ENCODE measurements around the gene PTPRF.

DNA sequence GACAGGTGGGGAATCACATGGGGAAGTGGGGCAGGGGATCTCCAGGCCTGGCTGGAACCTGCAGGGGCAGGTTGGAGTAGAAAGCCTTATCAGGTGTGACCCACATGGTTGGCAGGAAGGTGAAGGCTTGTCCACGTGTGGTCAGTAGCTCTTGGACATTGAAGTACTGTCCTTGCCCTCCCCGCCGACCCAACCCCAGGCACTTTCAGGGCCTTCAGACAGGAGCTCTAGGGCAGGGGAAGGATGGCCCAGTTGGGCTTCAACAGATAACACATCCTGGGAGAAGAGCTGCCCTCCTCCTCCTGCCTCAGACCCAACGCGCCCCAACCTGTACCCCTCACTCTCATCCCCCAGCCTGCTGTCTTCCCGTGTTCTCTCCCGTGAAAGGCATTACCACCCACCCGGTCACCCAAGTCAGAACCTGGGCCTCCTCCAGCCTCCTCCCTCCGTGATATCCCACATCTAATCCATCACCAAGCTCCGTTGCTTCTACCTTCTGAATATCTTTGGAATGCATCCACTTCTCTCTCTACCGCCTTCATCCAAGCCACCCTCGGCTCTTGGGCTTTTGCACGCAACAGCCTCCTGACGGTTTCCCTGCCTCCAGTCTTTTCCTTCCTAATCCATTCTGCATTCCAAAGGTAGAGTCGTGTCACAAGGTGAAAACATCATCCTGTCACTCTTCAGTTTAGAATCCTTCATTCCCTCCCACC is 15.9 kb downstream of the PTPRF start:
- TF ChIP-seq, protein P1, sequence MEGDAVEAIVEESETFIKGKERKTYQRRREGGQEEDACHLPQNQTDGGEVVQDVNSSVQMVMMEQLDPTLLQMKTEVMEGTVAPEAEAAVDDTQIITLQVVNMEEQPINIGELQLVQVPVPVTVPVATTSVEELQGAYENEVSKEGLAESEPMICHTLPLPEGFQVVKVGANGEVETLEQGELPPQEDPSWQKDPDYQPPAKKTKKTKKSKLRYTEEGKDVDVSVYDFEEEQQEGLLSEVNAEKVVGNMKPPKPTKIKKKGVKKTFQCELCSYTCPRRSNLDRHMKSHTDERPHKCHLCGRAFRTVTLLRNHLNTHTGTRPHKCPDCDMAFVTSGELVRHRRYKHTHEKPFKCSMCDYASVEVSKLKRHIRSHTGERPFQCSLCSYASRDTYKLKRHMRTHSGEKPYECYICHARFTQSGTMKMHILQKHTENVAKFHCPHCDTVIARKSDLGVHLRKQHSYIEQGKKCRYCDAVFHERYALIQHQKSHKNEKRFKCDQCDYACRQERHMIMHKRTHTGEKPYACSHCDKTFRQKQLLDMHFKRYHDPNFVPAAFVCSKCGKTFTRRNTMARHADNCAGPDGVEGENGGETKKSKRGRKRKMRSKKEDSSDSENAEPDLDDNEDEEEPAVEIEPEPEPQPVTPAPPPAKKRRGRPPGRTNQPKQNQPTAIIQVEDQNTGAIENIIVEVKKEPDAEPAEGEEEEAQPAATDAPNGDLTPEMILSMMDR (IDR thresholded peaks at IDR 0.05; ENCODE audit: low read depth, low read length, poor library complexity, severe bottlenecking), result no peak
- TF ChIP-seq EZH2phosphoT487 (IDR thresholded peaks at IDR 0.05; ENCODE audit: borderline replicate concordance, low read length), result no peak
